HG02623 (cell line): ENCODE results near the gene CSNK1D.

Source experiments
- ATAC-seq: cut with Tn5 transposase; IDR thresholded peaks from one replicate; pipeline ENCODE4 v1.9.1; 2021; ENCODE audit warnings: moderate library complexity; ENCODE audit not compliant: unreplicated experiment

Gene CSNK1D

DNA sequence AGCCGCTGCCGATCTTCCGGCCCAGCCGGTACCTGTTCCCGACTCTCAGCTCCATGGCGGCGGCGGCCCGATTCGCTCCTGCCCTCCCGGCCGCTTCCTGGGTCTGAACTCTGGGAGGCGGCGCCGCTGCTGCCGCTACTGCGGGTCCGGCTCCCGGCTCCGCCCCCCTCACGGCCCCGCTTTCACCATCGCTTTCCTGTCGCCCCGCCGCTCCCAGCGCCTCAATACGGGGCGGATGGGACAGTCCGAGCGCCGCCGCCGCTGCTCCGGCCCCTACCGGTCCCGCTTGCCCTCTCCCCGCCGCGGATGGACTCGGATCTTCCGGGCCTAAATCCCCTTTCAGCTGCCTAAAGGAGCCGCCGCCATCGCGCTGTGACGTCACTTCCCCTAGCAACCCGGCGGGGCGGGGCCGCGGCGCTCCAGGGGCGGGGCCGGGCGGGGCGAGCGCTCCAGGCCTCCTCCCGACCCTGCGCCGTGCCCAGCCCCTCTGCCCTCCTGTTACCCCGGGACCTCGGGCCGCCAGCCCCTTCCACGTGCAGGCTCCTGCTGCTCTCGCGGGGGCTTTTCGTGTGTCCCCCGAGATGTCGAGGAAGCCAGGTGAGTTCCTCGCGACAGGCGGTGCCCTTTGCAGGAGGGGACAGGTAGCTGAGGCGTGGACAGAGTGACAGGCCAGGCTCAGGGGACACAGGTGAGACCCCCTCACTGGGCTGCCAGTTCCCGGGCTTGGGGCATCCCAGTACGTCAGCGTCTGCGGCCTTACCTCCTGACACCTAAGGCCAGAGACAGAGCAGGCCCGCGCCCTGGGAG is at the start of gene CSNK1D:
Gene CSNK1D (minus strand): TSS at position 374 of the 807 bp plus-strand sequence. CDS start 319 bp downstream, at position 55.
- peak; percentile 68 for ATAC-seq

DNA sequence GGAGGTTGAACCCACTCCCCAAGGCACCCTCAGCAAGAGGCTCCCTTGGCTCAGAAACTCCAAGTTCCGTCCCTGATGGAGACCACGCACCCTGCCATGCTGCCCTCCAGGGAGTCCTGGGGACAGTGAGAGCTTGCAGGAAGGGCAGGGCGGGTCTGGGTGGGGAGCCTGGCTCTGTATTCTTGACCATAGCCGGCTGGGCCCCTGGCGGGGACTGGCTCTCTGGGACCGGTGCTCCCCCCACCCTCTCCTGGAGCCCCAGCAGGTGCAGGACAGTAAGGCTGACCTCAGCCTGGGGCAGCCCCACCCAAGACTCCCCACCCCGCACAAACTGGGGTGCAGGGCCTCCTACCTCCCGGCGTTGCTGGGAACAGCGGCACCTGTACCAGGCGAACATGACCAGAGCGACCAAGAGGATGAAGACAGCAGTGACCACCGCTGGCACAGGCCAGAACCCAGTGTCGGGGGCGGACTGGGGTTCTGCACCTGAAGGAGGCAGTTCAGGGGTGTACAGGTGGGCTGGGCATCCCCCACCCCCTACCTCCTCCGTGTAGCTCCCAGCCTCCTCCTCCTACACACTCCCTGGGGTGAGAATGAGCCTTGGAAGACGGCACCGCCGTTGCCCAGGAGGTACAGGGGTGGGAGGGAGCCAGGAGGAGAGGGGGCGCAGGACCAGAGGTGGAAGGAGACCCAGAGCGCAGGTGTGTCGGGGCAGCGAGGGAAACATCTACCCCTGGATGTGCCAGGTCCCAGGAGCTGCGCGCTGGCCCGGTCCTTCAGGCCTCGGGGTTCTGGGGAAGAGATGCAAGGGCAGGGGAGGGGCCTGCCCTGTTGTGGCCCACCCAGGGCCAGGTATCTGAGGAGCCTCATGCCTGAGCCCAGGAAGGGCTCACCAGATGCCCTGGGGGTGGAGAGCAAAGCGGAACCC is 49.3 kb upstream of the CSNK1D start:
- no peak for ATAC-seq

- ATAC-seq = no peak
Observed at GRCh38 chr17:82321947-82322466, 48.5 kb upstream of the CSNK1D start.

DNA sequence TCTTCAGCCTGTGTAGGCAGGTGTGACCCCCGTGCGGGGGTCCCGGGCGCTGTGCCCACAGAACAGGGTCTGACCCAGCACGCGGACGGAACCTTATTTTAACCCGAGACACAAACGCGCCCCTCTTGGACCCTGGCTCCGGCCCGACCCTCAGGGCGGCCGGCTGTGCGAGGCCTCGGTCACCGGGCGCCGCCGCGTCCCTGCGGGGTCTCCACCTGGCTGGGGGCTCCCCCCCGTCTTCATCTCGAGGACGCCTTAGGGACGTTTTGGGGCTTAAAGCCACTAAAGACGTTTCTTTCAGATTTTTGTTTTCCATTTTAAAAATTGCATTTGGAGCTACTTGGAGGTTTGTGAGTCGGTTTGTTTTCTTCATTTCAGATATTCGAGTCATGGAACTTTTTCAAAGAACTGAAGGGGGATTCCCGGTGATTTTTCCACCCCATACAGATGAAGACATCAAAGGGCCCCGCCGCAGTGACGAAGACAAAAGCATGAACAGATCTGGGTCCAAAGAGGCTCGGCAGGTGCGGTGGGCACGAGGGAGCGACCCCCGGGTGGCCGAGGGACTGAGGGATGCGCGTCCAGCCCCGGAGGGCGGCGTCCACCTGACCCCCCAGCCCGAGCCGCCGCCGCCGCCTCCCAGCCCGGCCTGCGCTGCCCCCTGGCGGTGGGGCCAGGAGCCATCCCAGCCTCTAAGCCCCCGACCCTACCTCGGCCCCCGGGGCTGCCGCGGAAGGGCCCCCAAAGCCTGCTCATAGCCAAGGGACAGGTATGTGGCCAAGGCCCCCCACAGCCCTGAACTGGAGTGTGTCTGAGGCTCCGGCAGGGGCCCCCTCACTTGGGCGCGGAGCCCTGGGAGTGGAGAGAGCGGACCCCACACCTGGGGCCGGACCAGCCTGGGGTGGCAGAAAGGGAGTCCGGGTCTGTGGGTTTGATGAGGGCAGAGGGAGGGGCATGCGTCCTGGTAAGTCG is 47.7 kb upstream of the CSNK1D start:
- no peak for ATAC-seq

GRCh38 chr17:82320140-82320840 is 46.8 kb upstream of the CSNK1D start:
- ATAC-seq = no peak

DNA sequence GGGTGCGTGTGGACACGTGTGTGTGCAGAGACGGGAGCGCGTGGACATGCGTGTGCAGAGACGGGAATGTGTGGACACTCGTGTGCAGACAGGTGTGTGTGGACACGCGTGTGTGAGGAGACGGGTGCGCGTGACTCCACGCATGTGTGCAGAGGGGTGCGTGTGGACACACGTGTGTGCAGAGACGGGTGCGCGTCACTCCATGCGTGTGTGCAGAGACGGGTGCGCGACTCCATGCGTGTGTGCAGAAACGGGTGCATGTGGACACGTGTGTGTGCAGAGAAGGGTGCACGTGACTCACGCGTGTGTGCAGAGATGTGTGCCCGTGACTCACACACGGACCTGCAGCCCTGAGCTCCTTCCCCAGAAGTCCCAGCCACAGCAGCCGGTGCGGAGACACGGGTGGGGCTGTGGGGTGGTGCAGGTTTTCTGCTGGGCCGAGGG is 46.1 kb upstream of the CSNK1D start:
- no peak for ATAC-seq

DNA sequence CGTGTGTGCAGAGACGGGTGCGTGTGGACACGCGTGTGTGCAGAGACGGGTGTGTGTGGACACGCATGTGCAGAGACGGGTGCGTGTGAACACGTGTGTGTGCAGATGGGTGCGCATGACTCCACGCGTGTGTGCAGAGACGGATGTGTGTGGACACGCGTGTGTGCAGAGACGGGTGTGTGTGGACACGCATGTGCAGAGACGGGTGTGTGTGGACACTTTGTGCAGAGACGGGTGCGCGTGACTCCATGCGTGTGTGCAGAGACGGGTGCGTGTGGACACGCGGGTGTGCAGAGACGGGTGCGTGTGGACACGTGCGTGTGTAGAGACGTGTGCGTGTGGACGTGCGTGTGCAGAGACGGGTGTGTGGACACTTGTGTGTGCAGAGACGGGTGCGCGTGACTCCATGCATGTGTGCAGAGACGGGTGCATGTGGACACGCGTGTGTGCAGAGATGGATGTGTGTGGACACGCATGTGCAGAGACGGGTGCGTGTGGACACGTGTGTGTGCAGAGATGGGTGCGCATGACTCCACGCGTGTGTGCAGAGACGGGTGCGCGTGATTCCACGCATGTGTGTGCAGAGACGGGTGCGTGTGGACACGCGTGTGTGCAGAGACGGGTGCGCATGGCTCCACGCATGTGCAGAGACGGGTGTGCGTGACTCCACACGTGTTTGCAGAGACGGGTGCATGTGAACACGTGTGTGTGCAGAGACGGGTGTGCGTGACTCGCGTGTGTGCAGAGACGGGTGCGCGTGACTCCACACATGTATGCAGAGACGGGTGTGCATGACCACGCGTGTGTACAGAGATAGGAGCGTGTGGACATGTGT is 45.5 kb upstream of the CSNK1D start:
- no peak for ATAC-seq

GRCh38 chr17:82318169-82318498 is 44.6 kb upstream of the CSNK1D start:
- ATAC-seq = no peak

GRCh38 chr17:82317394-82318168 is 44.1 kb upstream of the CSNK1D start, which contains the start of gene CD7:
Gene CD7 (minus strand): TSS chr17:82317608. CDS start chr17:82317495, 113 bp downstream.
- ATAC-seq = no peak

DNA sequence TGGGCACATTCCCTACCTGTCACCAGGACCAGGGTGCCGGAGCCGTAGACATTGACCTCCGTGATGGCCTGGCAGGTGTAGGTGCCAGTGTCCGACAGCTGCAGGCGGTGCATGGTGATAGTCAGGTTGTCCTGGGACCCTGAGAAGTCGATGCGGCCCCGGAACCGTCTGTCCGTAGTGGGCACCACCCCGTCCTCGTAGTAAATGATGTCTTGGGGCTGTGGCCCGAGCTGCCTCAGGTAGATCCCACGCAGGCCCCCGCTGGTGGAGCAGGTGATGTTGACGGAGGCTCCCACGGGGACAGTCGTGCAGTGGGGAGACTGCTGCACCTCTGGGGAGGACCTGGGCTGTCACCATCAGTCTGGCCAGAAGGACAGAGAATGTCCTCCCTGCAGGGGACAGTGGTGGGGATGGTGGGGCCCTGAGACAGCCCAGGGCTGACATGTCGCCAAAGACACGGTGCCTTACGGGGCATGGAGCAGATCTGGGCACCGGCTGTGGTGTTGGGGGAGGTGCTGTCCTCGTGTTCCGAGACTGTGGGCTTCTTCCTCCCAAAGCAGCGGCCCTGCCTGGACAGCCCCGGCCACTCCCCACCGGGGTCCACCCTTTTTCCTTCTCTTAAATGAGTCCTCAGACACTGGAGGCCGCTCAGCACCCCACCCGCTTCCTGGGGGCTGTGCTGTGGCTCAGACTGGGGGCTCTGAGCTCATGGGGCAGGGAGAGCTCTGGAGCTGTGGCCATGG is 43.3 kb upstream of the CSNK1D start:
- ATAC-seq = no peak

- ATAC-seq = no peak
Observed at GRCh38 chr17:82315703-82316358, 42.3 kb upstream of the CSNK1D start.

GRCh38 chr17:82314727-82315605 is 41.5 kb upstream of the CSNK1D start:
- no peak for ATAC-seq

DNA sequence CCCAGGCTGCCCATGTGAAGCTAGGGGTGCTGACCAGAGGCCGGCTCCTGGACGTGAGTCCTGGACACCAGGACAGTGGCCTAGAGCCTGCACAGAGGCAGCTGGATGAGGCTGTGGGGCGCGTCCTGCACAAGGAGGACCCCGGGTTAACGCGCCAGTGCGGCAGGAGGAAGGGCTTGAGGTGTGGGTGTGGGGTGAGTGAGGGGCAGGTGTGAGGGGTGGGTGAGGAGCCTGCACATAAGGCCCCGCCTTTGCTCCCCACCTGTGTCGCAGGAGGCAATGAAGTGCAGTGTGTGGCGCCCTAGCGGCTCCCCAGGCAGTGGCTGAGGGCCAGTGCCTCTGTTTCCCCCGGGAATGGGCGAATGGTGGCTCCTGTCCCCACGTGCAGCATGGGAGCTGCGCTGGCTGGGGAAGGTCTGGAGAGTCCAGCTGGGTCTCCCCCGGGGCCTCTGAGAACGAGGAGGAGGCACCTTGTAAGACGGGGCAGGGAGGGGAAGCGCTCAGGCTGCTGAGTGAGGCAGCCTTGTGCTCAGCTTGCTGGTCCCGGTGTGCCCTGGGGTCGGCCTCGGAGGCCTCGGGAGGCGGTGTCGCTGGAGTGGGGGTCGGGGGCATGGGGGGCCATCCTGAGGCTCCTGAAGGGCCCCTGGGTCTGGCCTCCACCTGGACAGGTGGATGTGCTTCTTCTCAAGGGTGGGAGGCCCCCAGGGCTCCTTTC is 40.7 kb upstream of the CSNK1D start:
- no peak for ATAC-seq

- ATAC-seq = no peak
Observed at GRCh38 chr17:82313195-82314011, 39.9 kb upstream of the CSNK1D start.
